Esophagus squamous epithelium (tissue), 5 donors: ENCODE data around the gene TBC1D1. TPM values are rescaled to one million over a fixed set of nuclear protein-coding genes. Genes with fewer than 3 reads are reported as not detected.

Experiments used
- DNase-seq: peaks from one replicate; lab custom pipeline; 2025; lab: John Stamatoyannopoulos, UW
- H3K27ac ChIP-seq, 4 donors: fragments of 200-600 bp; sonication (generic); one replicate each; pipeline ENCODE4 v1.5.1; 2016 to 2019; ENCODE audit warnings: mild to moderate bottlenecking in 1 of 4
- H3K27me3 ChIP-seq, 4 donors: fragments of 200-600 bp; sonication (generic); 1 replicate in 3 of 4; 2 replicates in 1 of 4; pipeline versions ENCODE4 v1.5.1 to v1.6.0; 2017 to 2021; ENCODE audit warnings: antibody characterized with exemption in 1 of 4
- H3K36me3 ChIP-seq, 3 donors: fragments of 200-600 bp; sonication (generic); one replicate each; pipeline ENCODE4 v1.5.1; 2016 to 2019
- H3K4me1 ChIP-seq, 3 donors: fragments of 200-600 bp; sonication (generic); one replicate each; pipeline ENCODE4 v1.5.1; 2017 to 2019
- H3K4me3 ChIP-seq, 4 donors: fragments of 200-600 bp; sonication (generic); 1 replicate in 3 of 4; 2 replicates in 1 of 4; pipeline ENCODE4 v1.5.1; 2016 to 2019; ENCODE audit warnings: mild to moderate bottlenecking in 2 of 4, moderate library complexity in 1 of 4
- H3K9me3 ChIP-seq, 3 donors: fragments of 200-600 bp; sonication (generic); one replicate each; pipeline ENCODE4 v1.5.1; 2016 to 2019
- POLR2A ChIP-seq, 4 donors: fragments of 450-650 bp; IDR thresholded peaks; one replicate each; pipeline ENCODE4 v1.6.1; 2017; ENCODE audit warnings: antibody characterized with exemption in 4 of 4, mild to moderate bottlenecking in 4 of 4, moderate library complexity in 3 of 4
- WGBS, 2 donors: methylation state at CpG; one replicate each; pipeline ENCODE4 v1.1.5; 2018; 5-methylcytosine and 5-hydroxymethylcytosine counted together
- intact Hi-C: fragments of 100-400 bp; cut with DNase I; formaldehyde crosslinking; loops from one replicate; pipeline ENCODE4 v1.15.0; 2022
- total RNA-seq, 4 donors: library from RNA; depleted of rRNA; stranded (reverse); fragments of >200 nt; gene quantifications; one replicate each; pipeline ENCODE4 v1.1.0, GENCODE V29; 2016
- TF ChIP-seq, protein P1 (sequence below), 6 experiments: fragments of 450-650 bp in 4 of 6; fragments of 200-600 bp in 2 of 6; sonication (generic) in 2 of 6; IDR thresholded peaks; one replicate each; pipeline ENCODE4 v1.5.1; 2016 to 2019; ENCODE audit warnings: antibody characterized with exemption in 6 of 6, mild to moderate bottlenecking in 4 of 6, moderate library complexity in 4 of 6
- donor health status: DM: yes; HTN: yes; CAD: no.

Gene TBC1D1
- total RNA-seq, 4 donors from 2014 or later = 6.9 to 44.6 (median 25.6) TPM

DNA sequence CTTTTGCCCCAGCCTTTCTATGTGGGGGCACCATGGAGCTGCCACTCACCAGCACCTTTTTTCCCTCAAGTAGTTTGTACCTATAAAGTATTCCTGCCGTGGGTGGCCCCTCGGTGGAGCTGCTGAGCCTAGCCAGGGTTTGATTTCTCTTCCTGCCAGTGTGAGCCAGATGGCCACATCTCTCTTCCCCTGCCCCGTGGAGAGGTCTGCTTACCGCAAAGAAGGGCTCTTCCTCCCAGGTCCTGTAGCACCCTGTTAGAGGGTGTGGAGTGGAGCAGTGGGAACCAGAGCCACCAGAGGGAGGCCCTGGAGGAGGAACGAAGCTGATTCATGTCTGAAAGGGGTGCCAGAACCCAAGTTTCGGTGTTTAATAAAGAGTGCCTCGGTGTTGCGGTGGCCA, 164.7 kb downstream of the TBC1D1 start:
- intact Hi-C loops = no loop called here

DNA sequence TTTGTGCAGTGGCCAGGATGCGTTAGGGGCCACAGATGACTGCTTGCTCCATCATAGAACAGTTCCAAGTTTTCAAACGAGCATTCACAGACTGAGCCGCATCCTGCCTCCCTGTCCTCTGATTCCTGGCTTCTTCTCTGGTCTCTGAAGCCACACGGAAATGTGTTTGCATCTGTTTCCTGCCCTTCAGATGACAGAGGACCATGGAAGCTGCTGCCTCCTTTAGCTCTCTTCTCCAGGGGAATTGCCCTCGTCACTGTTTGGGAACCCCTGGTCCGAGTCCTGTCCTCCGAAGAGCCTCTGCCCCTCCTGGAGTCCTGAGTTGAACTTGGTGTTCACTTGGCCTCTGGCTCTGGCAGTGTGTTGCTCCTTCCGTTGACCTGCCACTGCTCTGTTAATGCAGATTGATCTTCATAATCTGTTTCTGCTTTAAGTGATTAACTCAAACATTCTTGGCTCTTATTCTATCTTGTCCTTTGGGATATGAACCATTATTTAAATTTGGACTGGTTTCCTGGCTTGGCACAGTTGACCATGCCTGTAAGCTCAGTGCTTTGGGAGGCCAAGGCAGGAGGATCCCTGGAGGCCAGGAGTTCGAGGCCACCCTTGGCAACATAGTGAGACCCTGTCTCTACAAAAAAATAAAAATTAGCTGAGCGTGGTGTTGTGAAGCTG, 165.3 kb downstream of the TBC1D1 start:
- DNase-seq = no peak
- 48 to 65% methylated on average over 9 to 10 of the region's 10 CpGs for WGBS, 2 donors
- no peaks in the 10 kb centered on the region for H3K9me3 ChIP-seq
- peaks cover 0 to 17% (median 9%) of the 10 kb centered on the region in 3 donors for H3K4me1 ChIP-seq
- intact Hi-C loops = no loop called here
- peak overlapping the region in 3 of 4 donors; percentile 44 to 70 (median 56) for H3K27ac ChIP-seq
- TF ChIP-seq POLR2A (IDR thresholded peaks at IDR 0.05) = no peak
- TF ChIP-seq, protein P1, sequence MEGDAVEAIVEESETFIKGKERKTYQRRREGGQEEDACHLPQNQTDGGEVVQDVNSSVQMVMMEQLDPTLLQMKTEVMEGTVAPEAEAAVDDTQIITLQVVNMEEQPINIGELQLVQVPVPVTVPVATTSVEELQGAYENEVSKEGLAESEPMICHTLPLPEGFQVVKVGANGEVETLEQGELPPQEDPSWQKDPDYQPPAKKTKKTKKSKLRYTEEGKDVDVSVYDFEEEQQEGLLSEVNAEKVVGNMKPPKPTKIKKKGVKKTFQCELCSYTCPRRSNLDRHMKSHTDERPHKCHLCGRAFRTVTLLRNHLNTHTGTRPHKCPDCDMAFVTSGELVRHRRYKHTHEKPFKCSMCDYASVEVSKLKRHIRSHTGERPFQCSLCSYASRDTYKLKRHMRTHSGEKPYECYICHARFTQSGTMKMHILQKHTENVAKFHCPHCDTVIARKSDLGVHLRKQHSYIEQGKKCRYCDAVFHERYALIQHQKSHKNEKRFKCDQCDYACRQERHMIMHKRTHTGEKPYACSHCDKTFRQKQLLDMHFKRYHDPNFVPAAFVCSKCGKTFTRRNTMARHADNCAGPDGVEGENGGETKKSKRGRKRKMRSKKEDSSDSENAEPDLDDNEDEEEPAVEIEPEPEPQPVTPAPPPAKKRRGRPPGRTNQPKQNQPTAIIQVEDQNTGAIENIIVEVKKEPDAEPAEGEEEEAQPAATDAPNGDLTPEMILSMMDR (IDR thresholded peaks at IDR 0.05) = no peak
- H3K4me3 ChIP-seq = no peak overlapping the region
- no peaks in the 10 kb centered on the region for H3K27me3 ChIP-seq
- peaks cover 0 to 34% (median 12%) of the 10 kb centered on the region in 3 donors for H3K36me3 ChIP-seq

More for the DNA sequence above, 164.7 kb downstream of the TBC1D1 start:
- H3K9me3 ChIP-seq = no peaks in the 10 kb centered on the region
- no peak for DNase-seq
- H3K36me3 ChIP-seq = peaks cover 0 to 29% (median 12%) of the 10 kb centered on the region in 3 donors
- no peak overlapping the region for H3K4me3 ChIP-seq
- 71 to 72% methylated on average over 6 to 7 of the region's 8 CpGs for WGBS, 2 donors
- H3K27ac ChIP-seq = peak overlapping the region; percentile 40 to 70 (median 50)
- H3K27me3 ChIP-seq = no peaks in the 10 kb centered on the region
- peaks cover 0 to 17% (median 9%) of the 10 kb centered on the region in 3 donors for H3K4me1 ChIP-seq
- TF ChIP-seq, protein P1 (IDR thresholded peaks at IDR 0.05) = no peak
- no peak for TF ChIP-seq POLR2A (IDR thresholded peaks at IDR 0.05)

DNA sequence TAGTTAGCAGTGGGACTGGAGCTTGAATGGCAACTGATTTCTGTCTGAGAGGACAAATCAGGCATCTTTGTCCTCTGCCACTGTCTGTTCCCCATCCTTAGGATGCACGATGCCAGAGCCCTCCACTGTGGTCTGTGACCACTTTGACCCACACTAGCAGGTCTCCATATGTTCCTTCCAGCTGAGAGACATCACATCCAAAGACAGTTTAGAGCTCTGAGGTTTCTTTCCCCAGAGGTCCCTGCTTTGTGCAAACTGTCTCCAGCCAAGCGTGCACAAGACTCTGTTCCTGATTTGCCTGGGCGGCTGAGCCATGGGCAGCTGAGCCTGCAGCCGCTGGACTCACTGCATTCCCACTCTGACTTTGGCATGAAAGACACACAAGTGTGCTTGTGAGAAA, 167.3 kb downstream of the TBC1D1 start:
- intact Hi-C loops = no loop called here
- H3K36me3 ChIP-seq = peaks cover 0 to 34% (median 12%) of the 10 kb centered on the region in 3 donors
- H3K4me3 ChIP-seq = no peak overlapping the region
- 83 to 95% methylated on average over 3 to 4 of the region's 4 CpGs for WGBS, 2 donors
- no peaks in the 10 kb centered on the region for H3K27me3 ChIP-seq
- H3K4me1 ChIP-seq = peaks cover 4 to 27% (median 15%) of the 10 kb centered on the region in 3 donors
- no peaks in the 10 kb centered on the region for H3K9me3 ChIP-seq
- no peak for DNase-seq
- TF ChIP-seq, protein P1 (IDR thresholded peaks at IDR 0.05) = no peak
- no peak for TF ChIP-seq POLR2A (IDR thresholded peaks at IDR 0.05)
- no peak overlapping the region for H3K27ac ChIP-seq

DNA sequence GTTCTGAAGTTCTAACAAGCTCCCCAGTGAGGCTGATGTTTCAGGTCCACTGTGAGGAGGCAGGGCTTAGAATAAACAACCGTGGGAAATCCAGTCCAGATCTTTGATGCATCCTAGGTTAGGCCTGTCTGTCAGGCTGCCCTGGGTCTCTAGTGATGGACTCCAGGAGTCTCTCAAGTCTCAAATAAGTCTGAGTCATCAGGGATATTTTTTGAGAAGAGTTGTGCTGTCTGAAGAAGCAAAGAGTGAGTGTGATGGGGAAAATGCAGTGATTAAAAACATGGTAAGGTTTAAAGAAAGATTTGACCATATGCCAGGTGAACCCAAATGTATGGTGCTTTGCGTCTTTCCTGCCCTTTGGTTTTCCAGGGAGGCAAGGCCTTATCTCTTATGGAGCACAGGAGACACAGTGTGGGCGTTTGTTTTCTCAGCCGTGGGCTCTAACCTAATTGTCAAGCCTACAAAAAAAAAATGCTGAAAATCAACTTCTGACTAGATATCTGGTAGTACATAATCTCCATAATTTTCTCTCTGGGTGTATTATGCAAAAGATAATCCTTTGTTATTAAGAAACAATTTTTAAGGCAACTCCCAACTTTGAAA, 170.0 kb downstream of the TBC1D1 start:
- H3K4me1 ChIP-seq = peaks cover 4 to 20% (median 11%) of the 10 kb centered on the region in 3 donors
- no peaks in the 10 kb centered on the region for H3K27me3 ChIP-seq
- peaks cover 0 to 17% (median 6%) of the 10 kb centered on the region in 3 donors for H3K36me3 ChIP-seq
- no peak for DNase-seq
- TF ChIP-seq, protein P1 (IDR thresholded peaks at IDR 0.05) = no peak
- no peak for TF ChIP-seq POLR2A (IDR thresholded peaks at IDR 0.05)
- 63 to 70% methylated on average over 4 of the region's 4 CpGs for WGBS, 2 donors
- H3K27ac ChIP-seq = no peak overlapping the region
- intact Hi-C loops = loop anchor here (10.0 kb wide), 1 partner anchor 664 kb away; no protein-coding TSS in a partner anchor
- H3K9me3 ChIP-seq = no peaks in the 10 kb centered on the region
- no peak overlapping the region for H3K4me3 ChIP-seq
